NT2/D1 (cell line): ENCODE results near the gene GSTM3.
"Not testable (repeated sequence)": the region's sequence is repeated elsewhere in the genome, so short reads cannot be mapped to it uniquely, and the experiment has no call there.

ENCODE experiments used
- DNase-seq: peaks from one replicate; pipeline ENCODE4 v3.0.0-alpha.2; 2011; ENCODE audit warnings: low read depth, low spot score
- H3K27me3 ChIP-seq: 2 replicates; pipeline ENCODE4 v1.6.0; 2011; ENCODE audit warnings: mild to moderate bottlenecking; ENCODE audit not compliant: insufficient read length, insufficient read depth
- H3K36me3 ChIP-seq: 2 replicates; pipeline ENCODE4 v1.6.1; 2011; ENCODE audit warnings: mild to moderate bottlenecking, low read length, mixed read lengths; ENCODE audit not compliant: insufficient read depth, insufficient read length
- H3K4me1 ChIP-seq: 2 replicates; pipeline ENCODE4 v1.5.1; 2011; ENCODE audit not compliant: insufficient read depth, insufficient read length
- H3K4me3 ChIP-seq: 2 replicates; pipeline ENCODE4 v1.5.1; 2011; ENCODE audit warnings: low read depth; ENCODE audit not compliant: insufficient read length
- H3K9ac ChIP-seq: 2 replicates; pipeline ENCODE4 v1.6.0; 2011; ENCODE audit warnings: low read depth; ENCODE audit not compliant: insufficient read length
- H3K9me3 ChIP-seq: 2 replicates; pipeline ENCODE4 v1.5.1; 2011; ENCODE audit warnings: mild to moderate bottlenecking, low read length; ENCODE audit not compliant: insufficient read depth
- SUZ12 ChIP-seq: IDR thresholded peaks from 2 replicates; pipeline ENCODE4 v1.6.1; 2011; ENCODE audit not compliant: insufficient read length, insufficient read depth; ENCODE audit errors: extremely low read depth
- YY1 ChIP-seq: IDR thresholded peaks from 2 replicates; pipeline ENCODE4 v1.6.1; 2011; ENCODE audit not compliant: insufficient read length, insufficient read depth
- ZNF274 ChIP-seq: IDR thresholded peaks from 2 replicates; pipeline ENCODE4 v1.6.1; 2011; ENCODE audit warnings: mild to moderate bottlenecking, low read depth, low read length

The GSTM3 gene

DNA sequence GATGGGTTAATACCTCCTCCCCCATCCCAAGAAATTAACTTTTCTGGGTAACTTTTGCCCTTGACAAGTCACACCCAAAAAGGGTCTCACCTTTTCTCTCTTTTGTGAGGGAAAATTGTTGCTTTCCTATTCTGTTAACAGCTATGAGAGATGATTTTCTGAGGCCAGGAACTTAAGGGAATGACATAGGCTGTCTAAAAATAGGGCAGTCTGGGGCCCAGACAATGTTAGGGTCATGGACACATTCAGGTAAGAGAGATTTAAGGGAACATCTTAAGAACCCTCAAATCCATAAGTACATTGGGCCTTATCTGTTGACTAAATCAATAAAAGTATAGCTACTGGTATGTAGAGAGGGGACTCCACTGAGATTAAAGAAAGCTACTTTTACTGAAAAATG, 8.4 kb upstream of the GSTM3 start:
- H3K4me1 ChIP-seq: no peaks in the 10 kb centered on the region
- no peak overlapping the region for H3K9ac ChIP-seq
- no peaks in the 10 kb centered on the region for H3K27me3 ChIP-seq
- no peaks in the 10 kb centered on the region for H3K36me3 ChIP-seq
- TF ChIP-seq ZNF274 (no peak), YY1 (no peak), SUZ12 (no peak)
- no peak for DNase-seq
- H3K4me3 ChIP-seq: no peak overlapping the region
- H3K9me3 ChIP-seq: peaks cover 17% of the 10 kb centered on the region

DNA sequence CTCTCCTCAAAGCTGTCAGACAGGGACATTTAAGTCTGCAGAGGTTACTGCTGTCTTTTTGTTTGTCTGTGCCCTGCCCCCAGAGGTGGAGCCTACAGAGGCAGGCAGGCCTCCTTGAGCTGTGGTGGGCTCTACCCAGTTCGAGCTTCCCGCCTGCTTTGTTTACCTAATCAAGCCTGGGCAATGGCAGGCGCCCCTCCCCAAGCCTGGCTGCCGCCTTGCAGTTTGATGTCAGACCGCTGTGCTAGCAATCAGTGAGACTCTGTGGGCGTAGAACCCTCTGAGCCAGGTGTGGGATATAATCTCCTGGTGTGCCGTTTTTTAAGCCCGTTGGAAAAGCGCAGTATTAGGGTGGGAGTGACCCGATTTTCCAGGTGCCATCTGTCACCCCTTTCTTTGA, 7.5 kb upstream of the GSTM3 start:
- H3K27me3 ChIP-seq, DNase-seq: not testable (repeated sequence)

DNA sequence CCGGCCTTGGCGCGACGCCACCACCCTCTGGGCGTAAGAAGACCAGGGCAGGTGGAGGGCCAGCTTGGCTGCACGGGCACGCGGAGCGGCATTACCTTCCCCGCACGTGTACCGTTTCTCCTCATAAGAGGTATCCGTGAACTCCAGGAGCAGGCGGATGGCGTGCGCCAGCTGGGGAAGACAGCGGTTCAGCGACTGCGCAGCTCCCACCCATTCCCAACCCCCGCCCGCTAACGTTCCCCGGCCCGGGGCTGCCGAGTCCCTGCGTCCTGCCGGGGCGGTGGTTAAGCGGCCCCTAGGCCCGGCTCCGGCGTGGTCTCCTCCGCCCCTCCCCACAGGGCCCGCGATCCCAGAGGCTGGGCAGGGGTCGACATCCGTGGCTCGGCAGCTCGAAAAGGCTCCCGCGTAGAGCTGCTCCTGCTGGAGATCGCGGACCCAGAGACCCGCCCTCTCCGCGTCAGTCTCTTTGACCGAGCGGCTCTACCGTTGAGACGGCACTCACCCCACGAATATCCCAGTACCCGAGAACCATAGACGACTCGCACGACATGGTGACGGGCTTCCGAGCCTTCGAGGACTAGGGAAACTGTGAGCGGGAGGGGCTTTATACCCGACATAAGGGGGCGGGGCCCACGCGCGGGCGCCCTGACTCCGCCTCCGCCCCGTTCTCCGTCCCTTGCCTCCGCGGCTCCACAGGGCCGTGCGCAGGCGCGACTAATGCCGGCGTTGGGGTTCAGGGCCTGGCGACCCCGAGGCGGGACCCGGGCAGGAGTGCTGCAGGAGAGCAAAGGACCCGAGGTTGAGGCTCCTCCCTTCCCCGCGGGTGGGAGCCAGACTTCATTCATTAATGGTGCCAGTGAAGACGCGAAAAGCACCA, 862 bp downstream of the GSTM3 start:
- H3K9ac ChIP-seq: peak overlapping the region; percentile 78

More for the DNA sequence above, 7.5 kb upstream of the GSTM3 start:
- peaks cover 17% of the 10 kb centered on the region for H3K9me3 ChIP-seq
- H3K4me3 ChIP-seq, H3K4me1 ChIP-seq, H3K9ac ChIP-seq, H3K36me3 ChIP-seq: not testable (repeated sequence)

DNA sequence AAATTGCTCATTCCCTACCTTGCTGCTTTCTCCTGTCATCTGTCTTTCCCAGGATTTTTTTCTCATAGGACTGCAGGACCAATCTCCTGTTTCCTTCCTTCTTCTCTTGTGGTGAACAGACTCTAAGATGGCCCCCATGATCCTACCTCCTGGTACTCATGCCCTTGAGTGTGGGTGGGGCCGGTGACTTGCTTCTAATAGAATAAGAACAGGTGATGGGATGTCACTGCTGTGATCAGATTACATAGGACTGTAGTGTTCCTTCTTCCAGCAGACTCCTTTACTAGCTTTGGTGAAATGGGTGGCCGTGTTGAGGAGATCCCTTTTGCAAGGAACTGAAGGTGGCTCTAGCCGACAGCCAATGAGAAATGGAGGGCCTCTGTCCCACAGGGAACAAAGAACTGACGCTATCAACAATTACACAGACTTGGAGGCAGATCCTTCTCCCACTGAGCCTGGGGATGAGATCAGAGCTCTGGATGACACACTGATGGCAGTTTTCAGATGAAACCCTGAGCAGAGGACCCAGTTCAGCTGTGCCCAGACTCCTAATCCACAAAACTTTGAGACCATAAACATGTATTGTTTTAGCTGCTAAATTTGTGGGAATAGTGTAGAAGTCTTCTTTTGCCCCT, 7.5 kb downstream of the GSTM3 start:
- TF ChIP-seq YY1 (no peak), SUZ12 (no peak), ZNF274 (no peak)
- no peak for DNase-seq
- Histone ChIP-seq H3K9ac (no peak overlapping the region), H3K4me3 (no peak overlapping the region), H3K9me3 (peaks cover 22% of the 10 kb centered on the region; the same call in 1 of the 2 replicates), H3K27me3 (peaks cover 3% of the 10 kb centered on the region), H3K36me3 (peaks cover 26% of the 10 kb centered on the region), H3K4me1 (peaks cover 2% of the 10 kb centered on the region)

More for the DNA sequence above, 862 bp downstream of the GSTM3 start:
- Histone ChIP-seq H3K4me1 (no peaks in the 10 kb centered on the region), H3K27me3 (peaks cover 37% of the 10 kb centered on the region), H3K36me3 (peaks cover 22% of the 10 kb centered on the region), H3K9me3 (no peaks in the 10 kb centered on the region), H3K4me3 (peak overlapping the region; percentile 77)
- no peak for DNase-seq
- TF ChIP-seq ZNF274 (no peak), YY1 (no peak), SUZ12 (no peak)

DNA sequence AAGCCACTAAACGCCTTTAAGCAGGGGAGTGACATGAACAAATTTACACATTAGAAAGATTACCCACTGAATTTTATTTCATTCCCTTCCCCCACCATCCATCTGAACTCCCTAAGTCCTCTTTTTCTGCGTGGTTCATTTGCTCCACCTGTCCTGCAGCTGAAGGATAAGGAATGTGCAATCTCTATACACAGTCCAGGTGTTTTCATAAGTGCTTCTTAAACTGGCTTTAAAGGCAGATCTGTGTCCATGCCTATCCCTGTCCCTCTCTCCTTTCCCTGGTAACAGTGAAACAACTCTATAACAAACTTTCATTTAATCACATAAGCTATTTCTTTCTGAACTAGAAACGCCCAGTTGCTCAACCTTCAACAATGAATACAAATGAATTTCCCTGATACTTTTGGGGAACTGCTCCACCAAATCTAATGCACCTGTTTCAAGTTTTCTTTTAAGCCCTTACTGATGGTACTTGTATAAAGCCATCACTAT, 8.4 kb downstream of the GSTM3 start:
- TF ChIP-seq ZNF274: no peak
- TF ChIP-seq SUZ12: no peak
- TF ChIP-seq YY1: no peak
- no peak overlapping the region for H3K9ac ChIP-seq
- H3K9me3 ChIP-seq: peaks cover 31% of the 10 kb centered on the region
- H3K4me1 ChIP-seq: peaks cover 2% of the 10 kb centered on the region
- H3K27me3 ChIP-seq: no peaks in the 10 kb centered on the region
- peaks cover 17% of the 10 kb centered on the region for H3K36me3 ChIP-seq
- no peak overlapping the region for H3K4me3 ChIP-seq
- no peak for DNase-seq

DNA sequence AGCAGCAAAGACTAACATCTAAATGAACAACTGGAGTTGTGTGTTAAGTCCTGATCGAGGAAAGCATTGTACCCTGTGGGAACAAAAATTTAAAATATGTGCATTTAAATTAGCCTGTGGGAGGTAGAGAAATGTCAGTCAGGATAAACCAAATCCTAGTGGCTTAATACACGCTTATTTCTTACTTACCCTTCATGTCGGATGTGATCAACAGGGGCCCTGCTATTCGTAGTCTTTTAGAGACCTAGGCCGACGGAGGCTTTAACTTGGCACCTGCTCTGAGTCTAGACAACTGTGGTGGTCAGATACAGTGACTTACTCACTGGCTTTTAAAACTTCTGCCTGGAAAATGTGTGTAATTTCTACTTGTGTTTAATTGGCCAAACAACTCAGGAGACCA, 10.2 kb downstream of the GSTM3 start:
- DNase-seq: no peak
- peaks cover 2% of the 10 kb centered on the region for H3K4me1 ChIP-seq
- H3K36me3 ChIP-seq: peaks cover 5% of the 10 kb centered on the region
- H3K4me3 ChIP-seq: no peak overlapping the region
- no peaks in the 10 kb centered on the region for H3K27me3 ChIP-seq
- no peak overlapping the region for H3K9ac ChIP-seq
- no peak for TF ChIP-seq ZNF274
- TF ChIP-seq SUZ12: no peak
- TF ChIP-seq YY1: no peak
- H3K9me3 ChIP-seq: peaks cover 48% of the 10 kb centered on the region

DNA sequence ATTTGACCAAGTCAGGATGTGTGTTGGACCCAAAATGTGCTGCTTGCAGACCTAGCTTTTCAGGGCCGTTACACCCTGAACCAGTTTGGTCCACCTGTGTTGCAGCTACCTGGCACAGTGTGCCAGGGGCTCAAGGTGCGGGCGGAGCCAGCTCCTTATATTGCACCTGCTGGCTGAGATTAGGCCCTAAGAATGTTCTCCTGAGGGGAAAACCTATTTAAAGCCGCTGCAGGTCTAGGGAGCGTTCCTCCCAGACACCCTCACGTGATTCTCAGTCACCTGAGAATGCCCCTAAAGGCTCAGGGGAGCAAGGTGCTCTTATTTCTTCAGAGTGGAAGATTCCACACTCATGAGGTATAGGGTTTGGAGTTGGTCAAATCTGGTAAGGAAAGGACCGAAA, 12.0 kb downstream of the GSTM3 start:
- H3K9me3 ChIP-seq: peaks cover 45% of the 10 kb centered on the region
- no peak overlapping the region for H3K4me3 ChIP-seq
- no peaks in the 10 kb centered on the region for H3K27me3 ChIP-seq
- no peak for TF ChIP-seq SUZ12
- no peak for TF ChIP-seq ZNF274
- no peak for TF ChIP-seq YY1
- no peaks in the 10 kb centered on the region for H3K36me3 ChIP-seq
- no peak for DNase-seq
- H3K9ac ChIP-seq: no peak overlapping the region
- H3K4me1 ChIP-seq: peaks cover 2% of the 10 kb centered on the region
